GM23338 (cell line): ENCODE measurements around the gene SNAPC1. TPM values are rescaled to one million over a fixed set of nuclear protein-coding genes. Genes with fewer than 3 reads are reported as not detected.
A peak's percentile ranks its signal among the peaks of the same experiment; 100 is the strongest.

Experiments
- ATAC-seq: fragments of 200-7000 bp; cut with Tn5 transposase; 3 replicates; pipeline ENCODE4 v1.9.1; 2020
- DNase-seq: peaks from one replicate; pipeline ENCODE4 v3.0.0-alpha.2; 2015; ENCODE audit warnings: low spot score
- H2AFZ ChIP-seq: fragments of 200-600 bp; sonication (generic); 2 replicates; pipeline ENCODE4 v1.8.0; 2016; ENCODE audit warnings: antibody characterized with exemption, mild to moderate bottlenecking, moderate library complexity
- H3F3A ChIP-seq: fragments of 200-600 bp; sonication (generic); replicated peaks from 2 replicates; pipeline ENCODE4 v1.8.0; 2017; ENCODE audit warnings: antibody characterized with exemption, mixed run types, low read depth
- H3K27ac ChIP-seq: fragments of 200-600 bp; sonication (generic); 2 replicates; pipeline ENCODE4 v1.6.1; 2016; ENCODE audit warnings: low read depth
- H3K27me3 ChIP-seq: fragments of 200-600 bp; sonication (generic); 2 replicates; pipeline ENCODE4 v1.8.0; 2016; ENCODE audit warnings: mild to moderate bottlenecking, mixed run types, moderate library complexity; ENCODE audit not compliant: insufficient read depth
- H3K36me3 ChIP-seq: fragments of 200-600 bp; sonication (generic); 2 replicates; pipeline ENCODE4 v1.8.0; 2016; ENCODE audit warnings: mild to moderate bottlenecking; ENCODE audit not compliant: insufficient read depth
- H3K4me1 ChIP-seq: fragments of 200-600 bp; sonication (generic); 2 replicates; pipeline ENCODE4 v1.8.0; 2016; ENCODE audit warnings: mild to moderate bottlenecking, moderate library complexity; ENCODE audit not compliant: insufficient read depth
- H3K4me2 ChIP-seq: fragments of 200-600 bp; sonication (generic); 2 replicates; pipeline ENCODE4 v1.7.1; 2017; ENCODE audit warnings: mixed run types
- H3K4me3 ChIP-seq: fragments of 200-600 bp; sonication (generic); 2 replicates; pipeline ENCODE4 v1.6.1; 2016; ENCODE audit warnings: mixed run types
- H3K79me2 ChIP-seq: fragments of 200-600 bp; sonication (generic); replicated peaks from 2 replicates; pipeline ENCODE4 v1.8.0; 2017; ENCODE audit warnings: mild to moderate bottlenecking; ENCODE audit not compliant: insufficient read depth
- H3K9me2 ChIP-seq: fragments of 200-600 bp; sonication (generic); 2 replicates; pipeline ENCODE4 v1.8.0; 2017; ENCODE audit not compliant: insufficient read depth
- H4K20me1 ChIP-seq: fragments of 200-600 bp; sonication (generic); replicated peaks from 2 replicates; pipeline ENCODE4 v1.8.0; 2017; ENCODE audit warnings: mild to moderate bottlenecking; ENCODE audit not compliant: insufficient read depth
- H3K27ac Mint-ChIP-seq: 2 replicates; pipeline ENCODE4 v1.8.0; 2020; ENCODE audit warnings: inconsistent platforms, mild to moderate bottlenecking, moderate library complexity, mixed read lengths
- H3K27me3 Mint-ChIP-seq: 3 replicates; pipeline ENCODE4 v1.8.0; 2022; ENCODE audit warnings: low read depth, mild to moderate bottlenecking, moderate library complexity, mixed read lengths, inconsistent platforms; ENCODE audit not compliant: insufficient read depth, poor library complexity
- H3K36me3 Mint-ChIP-seq: 3 replicates; pipeline ENCODE4 v1.8.0; 2021; ENCODE audit warnings: low read depth, mild to moderate bottlenecking, inconsistent platforms, moderate library complexity, mixed read lengths
- H3K4me1 Mint-ChIP-seq: 3 replicates; pipeline ENCODE4 v1.8.0; 2020; ENCODE audit warnings: mild to moderate bottlenecking, inconsistent platforms, mixed read lengths
- H3K4me3 Mint-ChIP-seq: 3 replicates; pipeline ENCODE4 v1.8.0; 2021; ENCODE audit warnings: moderate library complexity, mild to moderate bottlenecking, inconsistent platforms, mixed read lengths
- H3K9me3 Mint-ChIP-seq: 3 replicates; pipeline ENCODE4 v1.8.0; 2020; ENCODE audit warnings: moderate library complexity, mild to moderate bottlenecking, inconsistent platforms, mixed read lengths
- CREB1 ChIP-seq: fragments of 250-450 bp; sonication (Bioruptor Pico); IDR thresholded peaks from 2 replicates; pipeline ENCODE4 v1.5.0; 2020; ENCODE audit warnings: low read depth, mild to moderate bottlenecking, moderate library complexity
- EZH2 ChIP-seq: fragments of 200-600 bp; sonication (generic); IDR thresholded peaks from one replicate; pipeline ENCODE4 v1.8.0; 2017; ENCODE audit warnings: antibody characterized with exemption, mild to moderate bottlenecking, low read depth; ENCODE audit not compliant: unreplicated experiment
- EZH2phosphoT487 ChIP-seq: fragments of 200-600 bp; sonication (generic); IDR thresholded peaks from one replicate; pipeline ENCODE4 v1.8.1; 2018; ENCODE audit warnings: antibody characterized with exemption; ENCODE audit not compliant: unreplicated experiment
- JUNB ChIP-seq: IDR thresholded peaks from one replicate; pipeline ENCODE4 v1.6.1; 2016; ENCODE audit warnings: antibody characterized with exemption; ENCODE audit not compliant: unreplicated experiment
- NANOG ChIP-seq: IDR thresholded peaks from 2 replicates; pipeline ENCODE4 v1.6.1; 2016; ENCODE audit warnings: antibody characterized with exemption, borderline replicate concordance
- POLR2AphosphoS5 ChIP-seq: IDR thresholded peaks from 2 replicates; pipeline ENCODE4 v1.6.1; 2016; ENCODE audit warnings: antibody characterized with exemption, low read depth
- STAT1 ChIP-seq: IDR thresholded peaks from one replicate; pipeline ENCODE4 v1.6.1; 2016; ENCODE audit warnings: antibody characterized with exemption; ENCODE audit not compliant: unreplicated experiment
- ZNF114 ChIP-seq: fragments of 250-450 bp; sonication (Bioruptor Pico); IDR thresholded peaks from 2 replicates; pipeline ENCODE4 v1.5.0; 2020; ENCODE audit warnings: mild to moderate bottlenecking, moderate library complexity
- polyA plus RNA-seq: library from polyadenylated mRNA; unstranded; fragments of >200 nt; fragmentation: Nextera tagmentation; extraction: Ambion mirVana; gene quantifications from 2 replicates; pipeline ENCODE4 v1.2.1, GENCODE V29; 2016
- total RNA-seq: library from RNA; depleted of rRNA; stranded (reverse); fragments of >200 nt; shearing (Covaris generic); gene quantifications from 2 replicates; pipeline ENCODE4 v1.2.3, GENCODE V29; 2014
- TF ChIP-seq, protein P1 (sequence below), 2 experiments: fragments of 200-600 bp in 1 of 2; sonication (generic) in 1 of 2; conservative IDR thresholded peaks; 2 replicates each; pipeline versions ENCODE4 v1.5.1 to v1.6.1; 2016 to 2017; ENCODE audit warnings: antibody characterized with exemption in 2 of 2, low read depth in 2 of 2, mild to moderate bottlenecking in 2 of 2, moderate library complexity in 1 of 2

The SNAPC1 gene
- total and polyA plus RNA-seq, 2 experiments from 2014 or later: 14.8 to 33.4 TPM

DNA sequence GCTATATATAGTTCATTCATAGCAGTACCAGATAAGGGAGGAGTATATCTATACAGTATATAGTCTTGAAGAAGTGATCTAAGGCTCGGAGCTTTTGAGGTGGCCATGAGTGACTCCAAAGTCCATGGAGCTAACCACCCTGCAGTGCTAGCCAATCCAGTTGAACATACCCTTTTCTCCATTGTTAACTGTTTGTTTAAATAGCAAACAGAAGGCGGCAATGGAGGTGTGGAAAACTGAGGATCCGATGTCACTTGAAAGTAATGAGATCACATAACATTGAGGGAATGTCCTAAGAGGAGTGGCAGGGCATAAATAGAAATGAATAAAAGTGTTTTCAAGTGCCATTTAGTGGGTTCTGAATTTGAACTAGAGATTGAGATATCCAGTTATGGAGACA lies 12.4 kb upstream of the SNAPC1 start:
- peaks cover 41% of the 10 kb centered on the region for H3K4me1 Mint-ChIP-seq
- Histone ChIP-seq H2AFZ (no peak overlapping the region), H3K4me1 (peaks cover 22% of the 10 kb centered on the region), H3K27me3 (no peaks in the 10 kb centered on the region), H3K9me2 (no peaks in the 10 kb centered on the region), H3K79me2 (0 out of 2 replicates have a peak, but pooled peaks cover 5% of the 10 kb centered on the region), H3K27ac (peak overlapping the region; percentile 48; the same call in 1 of the 2 replicates), H3K4me3 (peak overlapping the region; percentile 48), H3K4me2 (peak overlapping the region; percentile 73), H4K20me1 (0 out of 2 replicates have a peak, but pooled peaks cover 3% of the 10 kb centered on the region), H3F3A (peaks cover 5% of the 10 kb centered on the region; the same call in 1 of the 2 replicates), H3K36me3 (peaks cover 25% of the 10 kb centered on the region)
- no peaks in the 10 kb centered on the region for H3K9me3 Mint-ChIP-seq
- TF ChIP-seq STAT1: no peak
- TF ChIP-seq ZNF114 (CRISPR knock-in tag): no peak
- TF ChIP-seq POLR2AphosphoS5: peak; percentile 27; the same call in 1 of the 2 replicates
- DNase-seq (peak; percentile 61), ATAC-seq (peak; percentile 40)
- H3K36me3 Mint-ChIP-seq: peaks cover 37% of the 10 kb centered on the region
- no peak overlapping the region for H3K27ac Mint-ChIP-seq
- H3K27me3 Mint-ChIP-seq: peaks cover 11% of the 10 kb centered on the region
- peak overlapping the region; percentile 82 for H3K4me3 Mint-ChIP-seq

DNA sequence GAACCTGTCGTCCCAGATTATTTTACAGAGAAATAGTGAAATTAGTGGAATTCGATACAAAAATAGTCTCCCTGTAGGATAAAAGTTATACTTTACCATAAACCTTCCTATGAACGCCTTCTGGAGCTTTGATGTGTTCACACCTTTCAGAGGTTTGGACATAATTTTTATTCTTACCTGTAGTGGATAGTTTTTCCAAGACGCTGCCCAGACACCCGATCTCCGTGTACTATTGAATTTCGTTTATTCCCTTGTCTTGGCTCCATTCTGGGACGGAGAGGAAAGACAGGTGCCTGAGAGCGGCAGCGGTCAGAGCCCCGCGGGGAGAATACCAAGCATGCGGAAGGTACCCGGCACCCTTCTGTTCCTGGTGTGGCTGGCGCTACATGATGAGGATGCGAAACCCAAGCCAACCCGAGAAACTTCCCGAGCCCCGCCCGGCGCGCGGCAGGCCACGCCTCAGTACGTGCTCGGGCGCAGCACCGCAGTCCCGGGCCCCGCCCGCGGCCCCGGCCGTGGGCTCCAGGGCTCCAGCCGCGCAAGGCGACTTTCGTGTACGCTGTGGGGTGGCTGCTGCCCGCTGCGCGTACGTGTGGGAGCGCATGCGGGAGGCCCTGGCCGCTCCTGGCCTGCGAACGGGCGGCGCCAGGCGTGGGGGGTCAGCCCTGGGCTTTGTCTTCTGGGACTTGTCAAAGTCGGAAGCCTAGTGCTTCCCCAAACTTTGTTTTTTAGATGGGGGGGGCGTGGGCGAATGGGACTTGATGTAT lies 11.3 kb upstream of the SNAPC1 start:
- Mint-ChIP-seq H3K4me3 (peak overlapping the region; percentile 82), H3K27ac (peak overlapping the region; percentile 82), H3K4me1 (peaks cover 47% of the 10 kb centered on the region), H3K9me3 (peaks cover 3% of the 10 kb centered on the region; the same call in 1 of the 3 replicates), H3K36me3 (peaks cover 27% of the 10 kb centered on the region), H3K27me3 (peaks cover 11% of the 10 kb centered on the region)
- ATAC-seq: peak; percentile 90
- Histone ChIP-seq H3K4me2 (peak overlapping the region; percentile 73), H3K4me3 (peak overlapping the region; percentile 48), H3K79me2 (no peaks in the 10 kb centered on the region), H3K36me3 (peaks cover 15% of the 10 kb centered on the region), H3K27ac (peak overlapping the region; percentile 48), H2AFZ (no peak overlapping the region), H3K4me1 (peaks cover 22% of the 10 kb centered on the region), H3F3A (0 out of 2 replicates have a peak, but pooled peaks cover 5% of the 10 kb centered on the region), H3K27me3 (no peaks in the 10 kb centered on the region), H4K20me1 (0 out of 2 replicates have a peak, but pooled peaks cover 3% of the 10 kb centered on the region), H3K9me2 (peaks cover 4% of the 10 kb centered on the region; the same call in 1 of the 2 replicates)
- peak; percentile 95 for DNase-seq
- TF ChIP-seq EZH2 (no peak), POLR2AphosphoS5 (peak; percentile 48), CREB1 (CRISPR knock-in tag) (peak; percentile 68), JUNB (no peak)

DNA sequence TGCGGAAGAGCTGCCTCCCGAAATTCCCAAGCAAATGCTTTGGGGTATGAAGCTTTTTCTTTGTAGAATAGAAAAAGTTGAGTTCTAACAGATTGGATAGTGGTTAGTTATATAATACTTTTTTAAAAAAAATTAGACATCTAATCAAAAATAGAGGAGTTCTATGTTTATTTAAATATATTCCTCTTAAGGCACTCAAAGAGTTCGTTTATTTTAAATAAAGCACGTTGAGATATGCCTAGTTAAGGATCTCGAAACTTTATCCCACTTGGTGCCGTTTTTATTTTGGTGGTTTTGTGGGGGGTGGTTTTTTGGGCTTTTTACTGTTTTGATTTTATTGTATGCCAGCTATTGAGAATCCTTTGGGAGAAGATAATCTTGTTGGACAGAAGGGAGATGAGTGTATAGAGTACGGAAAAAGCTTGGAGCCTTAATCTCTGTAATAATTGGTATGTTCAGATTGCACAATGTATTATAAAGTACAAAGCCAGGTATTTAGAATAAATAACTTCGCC lies 10.7 kb upstream of the SNAPC1 start:
- Mint-ChIP-seq H3K27ac (no peak overlapping the region), H3K4me3 (peak overlapping the region; percentile 65), H3K9me3 (peaks cover 3% of the 10 kb centered on the region; the same call in 1 of the 3 replicates), H3K4me1 (peaks cover 47% of the 10 kb centered on the region), H3K36me3 (peaks cover 20% of the 10 kb centered on the region), H3K27me3 (peaks cover 13% of the 10 kb centered on the region)
- Histone ChIP-seq H4K20me1 (0 out of 2 replicates have a peak, but pooled peaks cover 3% of the 10 kb centered on the region), H3K9me2 (peaks cover 6% of the 10 kb centered on the region; the same call in 1 of the 2 replicates), H2AFZ (no peak overlapping the region), H3K79me2 (no peaks in the 10 kb centered on the region), H3K4me3 (peak overlapping the region; percentile 48), H3K4me1 (peaks cover 22% of the 10 kb centered on the region), H3K4me2 (peak overlapping the region; percentile 73), H3K27ac (peak overlapping the region; percentile 15; the same call in 1 of the 2 replicates), H3F3A (0 out of 2 replicates have a peak, but pooled peaks cover 5% of the 10 kb centered on the region), H3K27me3 (no peaks in the 10 kb centered on the region), H3K36me3 (peaks cover 12% of the 10 kb centered on the region)
- ATAC-seq (no peak), DNase-seq (no peak)
- TF ChIP-seq, protein P1, sequence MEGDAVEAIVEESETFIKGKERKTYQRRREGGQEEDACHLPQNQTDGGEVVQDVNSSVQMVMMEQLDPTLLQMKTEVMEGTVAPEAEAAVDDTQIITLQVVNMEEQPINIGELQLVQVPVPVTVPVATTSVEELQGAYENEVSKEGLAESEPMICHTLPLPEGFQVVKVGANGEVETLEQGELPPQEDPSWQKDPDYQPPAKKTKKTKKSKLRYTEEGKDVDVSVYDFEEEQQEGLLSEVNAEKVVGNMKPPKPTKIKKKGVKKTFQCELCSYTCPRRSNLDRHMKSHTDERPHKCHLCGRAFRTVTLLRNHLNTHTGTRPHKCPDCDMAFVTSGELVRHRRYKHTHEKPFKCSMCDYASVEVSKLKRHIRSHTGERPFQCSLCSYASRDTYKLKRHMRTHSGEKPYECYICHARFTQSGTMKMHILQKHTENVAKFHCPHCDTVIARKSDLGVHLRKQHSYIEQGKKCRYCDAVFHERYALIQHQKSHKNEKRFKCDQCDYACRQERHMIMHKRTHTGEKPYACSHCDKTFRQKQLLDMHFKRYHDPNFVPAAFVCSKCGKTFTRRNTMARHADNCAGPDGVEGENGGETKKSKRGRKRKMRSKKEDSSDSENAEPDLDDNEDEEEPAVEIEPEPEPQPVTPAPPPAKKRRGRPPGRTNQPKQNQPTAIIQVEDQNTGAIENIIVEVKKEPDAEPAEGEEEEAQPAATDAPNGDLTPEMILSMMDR (conservative IDR thresholded peaks at IDR 0.05; ENCODE audit: low read depth in 2 of 2): no peak
- TF ChIP-seq CREB1 (CRISPR knock-in tag) (no peak), NANOG (no peak), EZH2phosphoT487 (no peak)
